Activated CD4-positive, alpha-beta T cell treated with anti-CD3 and anti-CD28 coated beads, Interleukin-2, amount 10 ng/mL, durations not matched to agents 7 days and 5 days (primary cell): Measurements from ENCODE around the gene DLG3. TPM values are rescaled to one million over a fixed set of nuclear protein-coding genes. Genes with fewer than 3 reads are reported as not detected.

Experiments
- total RNA-seq, 2 experiments: library from RNA; stranded (reverse); gene quantifications; one replicate each; pipeline ENCODE4 v1.2.3, GENCODE V29; 2021

DLG3 gene
- total RNA-seq, 2 experiments from 2014 or later = 19.9 to 20.1 TPM

Other genes with a start within 250 kb of the DLG3 start
- not detected for gene AWAT1, start 210.2 kb upstream of the DLG3 start, total RNA-seq
- gene P2RY4, start 184.6 kb upstream of the DLG3 start, total RNA-seq = under 1 TPM; 0.12 to 0.25 TPM
- not detected for gene ARR3, start 176.5 kb upstream of the DLG3 start, total RNA-seq
- gene RAB41, start 162.7 kb upstream of the DLG3 start, total RNA-seq = not detected
- gene PDZD11, start 154.9 kb upstream of the DLG3 start, total RNA-seq = 10 to 100 TPM; 35.1 to 43.1 TPM
- 10 to 100 TPM; 40.5 to 41.5 TPM for gene KIF4A, start 154.7 kb upstream of the DLG3 start, total RNA-seq
- gene GDPD2, start 21.5 kb upstream of the DLG3 start, total RNA-seq = under 1 TPM; 0.22 to 0.23 TPM